Karpas-422 (cell line): ENCODE measurements around the gene COX6B1. TPM values are rescaled to one million over a fixed set of nuclear protein-coding genes. Genes with fewer than 3 reads are reported as not detected.
A peak's percentile ranks its signal among the peaks of the same experiment; 100 is the strongest.
"Not testable (repeated sequence)": the region's sequence is repeated elsewhere in the genome, so short reads cannot be mapped to it uniquely, and the experiment has no call there.

Source experiments
- DNase-seq: peaks from one replicate; pipeline ENCODE4 v3.0.0-alpha.2; 2015
- H2AFZ ChIP-seq: fragments of 200-600 bp; sonication (generic); 2 replicates; pipeline ENCODE4 v1.6.1; 2014; ENCODE audit warnings: antibody characterized with exemption, low read length, mixed read lengths
- H3K27ac ChIP-seq: fragments of 200-600 bp; sonication (generic); 2 replicates; pipeline ENCODE4 v1.5.1; 2014; ENCODE audit warnings: mild to moderate bottlenecking, low read length, moderate library complexity
- H3K27me3 ChIP-seq: fragments of 200-600 bp; sonication (generic); 2 replicates; pipeline ENCODE4 v1.6.1; 2014; ENCODE audit warnings: low read length, mixed read lengths
- H3K36me3 ChIP-seq: fragments of 200-600 bp; sonication (generic); 2 replicates; pipeline ENCODE4 v1.6.1; 2014; ENCODE audit warnings: low read length, mixed read lengths; ENCODE audit not compliant: insufficient read depth
- H3K4me1 ChIP-seq: fragments of 200-600 bp; sonication (generic); 2 replicates; pipeline ENCODE4 v1.6.1; 2014; ENCODE audit warnings: mild to moderate bottlenecking, low read length, mixed read lengths
- H3K4me2 ChIP-seq: fragments of 200-600 bp; sonication (generic); 2 replicates; pipeline ENCODE4 v1.6.1; 2014; ENCODE audit warnings: low read length, low read depth, mild to moderate bottlenecking; ENCODE audit not compliant: poor library complexity, severe bottlenecking
- H3K4me3 ChIP-seq: fragments of 200-600 bp; sonication (generic); 2 replicates; pipeline ENCODE4 v1.5.1; 2014; ENCODE audit warnings: mild to moderate bottlenecking, antibody characterized with exemption, low read length, mixed read lengths
- H3K79me2 ChIP-seq: fragments of 200-600 bp; sonication (generic); 2 replicates; pipeline ENCODE4 v1.6.1; 2014; ENCODE audit warnings: mild to moderate bottlenecking, low read length, mixed read lengths
- H3K9ac ChIP-seq: fragments of 200-600 bp; sonication (generic); 2 replicates; pipeline ENCODE4 v1.6.0; 2014; ENCODE audit warnings: low read length
- H3K9me2 ChIP-seq: fragments of 200-600 bp; sonication (generic), shearing (Covaris generic); replicated peaks from 2 replicates; pipeline ENCODE4 v1.6.0; 2014; ENCODE audit warnings: mild to moderate bottlenecking, low read length, moderate library complexity; ENCODE audit not compliant: insufficient read depth
- H3K9me3 ChIP-seq: fragments of 300-700, 200-600 bp; sonication (generic); 2 replicates; pipeline ENCODE4 v1.6.1; 2014; ENCODE audit warnings: low read length, mixed read lengths
- H4K20me1 ChIP-seq: fragments of 200-600 bp; sonication (generic); 2 replicates; pipeline ENCODE4 v1.6.1; 2014; ENCODE audit warnings: mild to moderate bottlenecking, antibody characterized with exemption, low read length, low read depth; ENCODE audit not compliant: insufficient read depth
- total RNA-seq: library from RNA; depleted of rRNA; stranded (reverse); fragments of >200 nt; shearing (Covaris generic); gene quantifications from 2 replicates; pipeline ENCODE4 v1.2.3, GENCODE V29; 2014; ENCODE audit warnings: low replicate concordance

COX6B1 gene
- total RNA-seq, 1 experiment from 2014 or later: 611 TPM

DNA sequence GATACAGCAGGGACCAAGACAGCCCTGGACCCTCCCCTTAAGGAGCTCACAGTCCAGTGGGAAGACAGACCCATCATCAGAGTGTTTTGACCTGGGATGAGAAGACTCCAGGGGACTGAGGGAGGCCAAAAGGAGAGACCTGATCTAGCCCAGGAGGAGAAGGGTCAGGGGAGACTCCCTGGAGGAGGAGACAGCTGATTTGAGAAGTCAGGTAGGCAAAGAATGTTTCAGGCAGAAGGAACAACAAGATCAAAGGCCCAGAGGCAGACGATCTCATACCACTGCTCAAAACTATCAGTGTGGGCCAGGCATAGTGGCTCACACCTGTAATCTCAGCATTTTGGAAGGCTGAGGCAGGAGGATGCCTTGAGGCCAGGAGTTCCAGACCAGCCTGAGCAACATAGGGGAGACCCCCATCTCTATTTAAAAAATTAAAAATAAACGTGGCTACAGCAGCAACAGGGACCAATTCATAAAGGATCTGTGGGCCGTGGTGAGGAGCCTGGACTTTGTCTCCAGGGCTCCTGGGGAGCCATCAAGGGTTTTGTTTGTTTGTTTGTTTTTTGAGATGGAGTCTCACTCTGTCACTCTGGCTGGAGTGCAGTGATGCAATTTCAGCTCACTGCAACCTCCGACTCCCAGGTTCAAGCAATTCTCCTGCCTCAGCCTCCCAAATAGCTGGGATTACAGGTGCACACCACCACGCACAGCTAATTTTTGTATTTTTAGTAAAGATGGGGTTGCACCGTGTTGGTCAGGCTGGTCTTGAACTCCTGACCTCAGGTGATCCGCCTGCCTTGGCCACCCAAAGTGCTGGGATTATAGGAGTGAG is 2.2 kb upstream of the COX6B1 start:
- H3K36me3 ChIP-seq: peaks cover 2% of the 10 kb centered on the region; the same call in 1 of the 2 replicates
- H3K27ac ChIP-seq: no peak overlapping the region
- no peak for DNase-seq
- H3K9ac ChIP-seq: no peak overlapping the region
- H2AFZ ChIP-seq: no peak overlapping the region
- H3K27me3 ChIP-seq: no peaks in the 10 kb centered on the region
- H3K79me2 ChIP-seq: peaks cover 27% of the 10 kb centered on the region
- H4K20me1 ChIP-seq: no peaks in the 10 kb centered on the region; the same call in 1 of the 2 replicates
- H3K4me2 ChIP-seq: no peak overlapping the region
- peaks cover 53% of the 10 kb centered on the region for H3K4me1 ChIP-seq
- no peaks in the 10 kb centered on the region for H3K9me3 ChIP-seq
- no peak overlapping the region for H3K4me3 ChIP-seq
- no peaks in the 10 kb centered on the region for H3K9me2 ChIP-seq

DNA sequence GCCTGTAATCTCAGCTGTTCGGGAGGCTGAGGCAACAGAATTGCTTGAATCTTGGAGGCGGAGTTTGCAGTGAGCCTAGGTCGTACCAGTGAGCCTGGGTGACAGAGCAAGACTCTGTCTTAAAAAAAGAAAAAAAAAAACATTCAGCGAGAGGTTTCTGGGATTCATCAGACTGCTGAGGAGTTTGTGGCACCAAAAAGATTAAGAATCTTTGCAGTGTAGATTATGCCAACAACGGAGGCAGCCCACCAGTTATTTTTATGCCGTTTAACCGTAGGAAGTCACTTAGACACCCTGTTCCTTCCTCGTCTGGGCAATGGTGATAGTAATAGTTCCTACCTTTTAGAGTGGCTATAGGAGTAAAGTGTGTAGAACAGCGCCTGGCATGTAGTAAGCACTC is 2.5 kb downstream of the COX6B1 start:
- H3K27ac ChIP-seq: no peak overlapping the region
- H4K20me1 ChIP-seq: no peaks in the 10 kb centered on the region; the same call in 1 of the 2 replicates
- H3K9me2 ChIP-seq: no peaks in the 10 kb centered on the region
- no peak overlapping the region for H3K9ac ChIP-seq
- H3K9me3 ChIP-seq: no peaks in the 10 kb centered on the region
- H2AFZ ChIP-seq: no peak overlapping the region
- H3K4me3 ChIP-seq: no peak overlapping the region
- H3K27me3 ChIP-seq: no peaks in the 10 kb centered on the region
- DNase-seq: no peak
- H3K4me1 ChIP-seq: peaks cover 14% of the 10 kb centered on the region
- H3K4me2 ChIP-seq: no peak overlapping the region
- peaks cover 10% of the 10 kb centered on the region; the same call in 1 of the 2 replicates for H3K36me3 ChIP-seq
- H3K79me2 ChIP-seq: peaks cover 31% of the 10 kb centered on the region

DNA sequence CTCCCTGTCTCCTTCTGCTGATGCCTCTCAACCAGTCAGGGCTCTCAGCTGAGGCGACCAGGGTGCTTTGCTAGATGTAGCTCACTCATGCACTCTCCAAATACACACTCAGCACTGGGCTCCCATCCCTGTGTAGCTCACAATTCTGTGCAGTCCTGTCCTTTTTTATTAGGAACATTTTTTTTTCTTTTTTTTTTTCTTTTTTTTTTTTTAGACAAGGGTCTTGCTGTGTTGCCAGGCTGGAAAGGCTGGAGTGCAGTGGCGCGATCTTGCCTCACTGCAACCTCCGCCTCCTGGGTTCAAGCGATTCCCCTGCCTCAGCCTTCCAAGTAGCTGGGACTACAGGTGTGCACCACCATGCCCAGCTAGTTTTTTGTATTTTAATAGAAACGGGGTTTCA is 6.7 kb downstream of the COX6B1 start:
- H2AFZ ChIP-seq, H3K27me3 ChIP-seq, H3K4me3 ChIP-seq, H3K4me1 ChIP-seq, H4K20me1 ChIP-seq, H3K9me2 ChIP-seq, H3K4me2 ChIP-seq, H3K9ac ChIP-seq, H3K27ac ChIP-seq, DNase-seq, H3K9me3 ChIP-seq: not testable (repeated sequence)
- H3K36me3 ChIP-seq: peaks cover 27% of the 10 kb centered on the region
- H3K79me2 ChIP-seq: peaks cover 15% of the 10 kb centered on the region

DNA sequence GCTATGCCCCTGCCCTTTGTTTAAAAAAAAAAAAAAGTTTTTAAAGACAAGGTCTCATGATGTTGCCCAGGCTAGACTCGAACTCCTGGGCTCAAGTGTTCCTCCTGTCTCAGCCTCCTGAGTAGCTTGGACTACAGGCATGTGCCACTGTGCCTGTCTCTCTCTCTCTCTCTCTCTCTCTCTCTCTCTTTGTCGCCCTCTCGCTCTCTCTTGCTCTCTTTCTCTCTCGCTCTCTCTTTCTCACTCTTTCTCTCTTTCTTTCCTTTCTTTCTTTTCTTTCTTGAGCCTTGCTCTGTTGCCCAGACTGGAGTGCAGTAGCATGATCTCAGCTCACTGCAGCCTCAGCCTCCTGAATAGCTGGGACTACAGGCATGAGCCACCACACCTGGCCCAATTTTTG is 7.5 kb downstream of the COX6B1 start:
- Histone ChIP-seq H2AFZ (no peak overlapping the region), H3K9me2 (no peaks in the 10 kb centered on the region), H3K79me2 (peaks cover 7% of the 10 kb centered on the region), H3K27ac (no peak overlapping the region), H4K20me1 (no peaks in the 10 kb centered on the region), H3K36me3 (peaks cover 27% of the 10 kb centered on the region), H3K4me3 (no peak overlapping the region), H3K9me3 (no peaks in the 10 kb centered on the region), H3K4me1 (no peaks in the 10 kb centered on the region), H3K9ac (no peak overlapping the region), H3K27me3 (no peaks in the 10 kb centered on the region), H3K4me2 (no peak overlapping the region)
- DNase-seq: no peak

DNA sequence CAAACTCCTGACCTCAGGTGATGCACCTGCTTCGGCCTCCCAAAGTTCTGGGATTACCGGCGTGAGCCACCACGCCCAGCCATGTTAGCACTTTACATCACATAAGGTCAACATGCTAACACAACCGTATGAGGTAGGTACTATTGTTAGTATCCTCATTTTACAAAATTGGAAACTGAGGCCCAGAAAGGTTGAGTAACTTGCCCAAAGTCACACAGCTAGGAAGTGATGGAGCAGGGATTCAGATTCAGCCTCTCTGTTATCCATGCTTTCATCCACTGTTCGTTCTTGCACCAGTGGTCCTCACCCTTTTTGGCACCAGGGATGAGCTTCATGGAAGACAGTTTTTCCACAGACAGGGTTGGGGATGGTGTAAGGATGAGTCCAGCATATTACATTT is 8.6 kb downstream of the COX6B1 start:
- H3K36me3 ChIP-seq: peaks cover 21% of the 10 kb centered on the region
- no peaks in the 10 kb centered on the region for H3K9me2 ChIP-seq
- DNase-seq: no peak

DNA sequence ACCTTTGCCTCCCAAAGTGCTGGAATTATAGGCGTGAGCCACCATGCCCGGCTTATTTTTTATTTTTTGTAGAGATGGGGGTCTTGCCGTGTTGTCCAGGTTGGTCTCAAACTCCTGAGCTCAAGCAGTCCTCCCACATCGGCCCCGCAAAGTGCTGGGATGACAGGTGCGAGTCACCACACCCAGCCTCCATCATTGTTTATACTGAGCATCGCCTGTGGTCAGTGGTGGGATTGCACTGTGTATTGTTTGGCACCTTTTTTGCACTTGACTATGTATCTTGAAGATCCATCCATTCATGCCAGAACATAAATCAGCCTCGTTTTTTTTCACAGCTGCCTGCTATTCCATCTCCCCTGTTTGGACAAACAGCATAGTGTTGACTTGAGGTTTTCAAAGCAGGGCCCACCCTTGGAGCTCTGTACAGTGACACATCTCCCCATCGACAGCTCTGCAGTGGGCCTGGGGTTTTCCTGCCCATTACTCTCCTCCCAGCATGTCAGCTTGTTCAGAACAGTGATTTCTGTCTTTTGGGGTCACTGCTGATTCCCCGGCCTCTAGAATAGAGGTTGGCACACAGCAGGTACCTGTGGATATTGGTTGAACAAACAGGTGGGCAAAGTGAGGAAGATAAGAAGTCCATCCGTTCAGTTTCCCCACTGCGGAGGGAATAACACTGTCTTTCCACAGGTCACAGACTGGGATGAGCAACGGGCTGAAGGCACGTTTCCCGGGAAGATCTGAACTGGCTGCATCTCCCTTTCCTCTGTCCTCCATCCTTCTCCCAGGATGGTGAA is 10.0 kb downstream of the COX6B1 start:
- DNase-seq: peak; percentile 40
- H3K36me3 ChIP-seq: peaks cover 21% of the 10 kb centered on the region
- H3K4me1 ChIP-seq: no peaks in the 10 kb centered on the region
- no peaks in the 10 kb centered on the region for H3K79me2 ChIP-seq
- H3K27me3 ChIP-seq: no peaks in the 10 kb centered on the region
- no peaks in the 10 kb centered on the region for H4K20me1 ChIP-seq
- H3K27ac ChIP-seq: no peak overlapping the region
- no peak overlapping the region for H3K9ac ChIP-seq
- H2AFZ ChIP-seq: no peak overlapping the region
- no peaks in the 10 kb centered on the region for H3K9me2 ChIP-seq
- no peak overlapping the region for H3K4me2 ChIP-seq
- H3K4me3 ChIP-seq: no peak overlapping the region
- H3K9me3 ChIP-seq: no peaks in the 10 kb centered on the region

More for the DNA sequence above, 8.6 kb downstream of the COX6B1 start:
- Histone ChIP-seq H3K4me1 (no peaks in the 10 kb centered on the region), H3K27me3 (no peaks in the 10 kb centered on the region), H2AFZ (no peak overlapping the region), H3K9ac (no peak overlapping the region), H3K79me2 (no peaks in the 10 kb centered on the region), H3K4me3 (no peak overlapping the region), H4K20me1 (no peaks in the 10 kb centered on the region), H3K27ac (no peak overlapping the region), H3K9me3 (no peaks in the 10 kb centered on the region), H3K4me2 (no peak overlapping the region)

DNA sequence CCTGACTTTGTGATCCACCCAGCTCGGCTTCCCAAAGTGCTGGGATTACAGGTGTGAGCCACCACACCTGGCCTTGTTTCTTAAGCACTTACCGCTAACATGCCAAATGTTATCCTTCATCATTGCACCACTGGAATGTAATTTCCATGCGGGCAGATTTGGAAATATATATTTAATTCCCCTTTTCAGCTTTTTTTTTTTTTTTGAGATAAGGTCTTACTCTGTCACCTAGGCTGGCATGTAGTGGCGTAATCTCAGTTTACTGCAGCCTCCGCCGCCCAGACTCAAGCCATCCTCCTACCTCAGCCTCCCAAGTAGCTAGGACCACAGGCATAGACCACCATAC is 13.8 kb downstream of the COX6B1 start:
- H3K79me2 ChIP-seq: no peaks in the 10 kb centered on the region
- peaks cover 8% of the 10 kb centered on the region for H3K36me3 ChIP-seq

DNA sequence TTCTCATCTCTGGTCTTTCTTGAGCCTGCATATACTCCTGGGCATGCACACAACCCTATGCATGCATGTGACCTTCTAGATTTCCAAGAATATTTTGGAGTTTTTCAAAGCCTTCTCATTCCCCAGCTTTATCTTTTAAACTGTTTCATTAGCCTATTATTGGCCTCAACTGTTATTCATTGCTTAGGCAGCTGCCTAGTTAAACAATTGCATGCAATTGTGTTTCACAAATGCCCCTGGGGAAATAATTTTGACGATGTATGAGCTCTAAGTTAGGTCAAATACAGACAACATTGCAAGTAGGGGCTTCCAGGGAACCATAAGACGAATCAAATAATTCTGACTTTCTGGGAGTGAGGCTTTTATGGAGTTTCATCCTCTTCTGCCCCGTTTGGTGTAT is 15.9 kb downstream of the COX6B1 start:
- Histone ChIP-seq H3K9me2 (no peaks in the 10 kb centered on the region), H3K4me2 (no peak overlapping the region), H3K36me3 (no peaks in the 10 kb centered on the region)

More for the DNA sequence above, 13.8 kb downstream of the COX6B1 start:
- Histone ChIP-seq H3K9me2 (no peaks in the 10 kb centered on the region), H3K27me3 (no peaks in the 10 kb centered on the region), H3K4me2 (no peak overlapping the region), H3K4me1 (no peaks in the 10 kb centered on the region), H3K9ac (no peak overlapping the region), H2AFZ (no peak overlapping the region), H3K27ac (no peak overlapping the region), H3K4me3 (no peak overlapping the region), H3K9me3 (no peaks in the 10 kb centered on the region), H4K20me1 (no peaks in the 10 kb centered on the region)
- no peak for DNase-seq

More for the DNA sequence above, 15.9 kb downstream of the COX6B1 start:
- no peaks in the 10 kb centered on the region for H3K27me3 ChIP-seq
- no peak overlapping the region for H3K27ac ChIP-seq
- DNase-seq: peak; percentile 26
- no peak overlapping the region for H2AFZ ChIP-seq
- no peak overlapping the region for H3K9ac ChIP-seq
- H3K4me1 ChIP-seq: no peaks in the 10 kb centered on the region
- no peaks in the 10 kb centered on the region for H3K79me2 ChIP-seq
- H3K4me3 ChIP-seq: no peak overlapping the region
- H3K9me3 ChIP-seq: no peaks in the 10 kb centered on the region
- no peaks in the 10 kb centered on the region for H4K20me1 ChIP-seq
